ENCODE results near the gene ZNF552.

DNA sequence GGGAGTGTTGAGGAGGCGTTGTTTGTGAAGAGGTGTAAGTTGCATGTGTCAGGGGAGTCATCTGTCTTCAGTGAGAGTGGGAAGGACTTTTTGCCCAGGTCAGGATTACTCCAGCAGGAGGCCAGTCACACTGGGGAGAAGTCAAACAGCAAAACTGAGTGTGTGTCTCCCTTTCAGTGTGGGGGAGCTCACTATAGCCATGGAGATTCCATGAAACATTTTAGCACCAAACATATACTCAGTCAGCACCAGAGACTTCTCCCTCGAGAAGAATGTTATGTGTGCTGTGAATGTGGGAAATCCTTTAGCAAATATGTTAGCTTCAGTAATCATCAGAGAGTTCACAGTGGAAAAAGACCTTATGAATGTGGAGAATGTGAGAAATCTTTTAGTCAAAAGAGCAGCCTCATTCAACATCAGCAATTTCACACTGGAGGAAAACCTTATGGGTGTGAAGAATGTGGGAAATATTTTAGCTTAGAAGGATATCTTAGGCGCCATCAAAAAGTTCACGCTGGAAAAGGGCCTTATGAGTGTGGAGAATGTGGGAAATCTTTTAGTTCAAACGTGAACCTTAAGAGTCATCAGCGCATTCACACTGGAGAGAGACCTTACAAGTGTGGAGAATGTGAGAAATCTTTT is 26.5 kb upstream of the ZNF552 start:
- no peak for TF ChIP-seq POLR2A (IDR thresholded peaks at IDR 0.05)
- no peak for TF ChIP-seq CTCF (IDR thresholded peaks at IDR 0.05)

Measured in heart left ventricle (tissue), 13 donors.